HCT116 (cell line): ENCODE measurements around the gene FBXL14. TPM values are rescaled to one million over a fixed set of nuclear protein-coding genes. Genes with fewer than 3 reads are reported as not detected.

Source experiments
- ATAC-seq: fragments of 200-7000 bp; cut with Tn5 transposase; 2 replicates; pipeline ENCODE4 v1.9.1; 2020; ENCODE audit warnings: mild to moderate bottlenecking, moderate library complexity
- BruUV-seq: library from RNA; stranded (reverse); fragments of 400-500 nt; replicated peaks from 2 replicates; lab custom pipeline; 2021; lab: Mats Ljungman, UMichigan
- CTCF ChIA-PET: fragments of 300-600 bp; sonication (Branson Sonifier 250); formaldehyde crosslinking; loops from one replicate; lab custom pipeline; 2021; ENCODE audit warnings: antibody characterized with exemption; lab: Charles Lee
- POLR2A ChIA-PET: fragments of 300-600, 350-600 bp; sonication (Branson Sonifier 250); formaldehyde crosslinking; loops from one replicate; lab custom pipeline; 2021; ENCODE audit warnings: antibody characterized with exemption; lab: Charles Lee
- RAD21 ChIA-PET, 2 experiments: fragments of 300-600 bp; sonication (Branson Sonifier 250); formaldehyde crosslinking; loops; one replicate each; lab custom pipeline; 2023; ENCODE audit warnings: low total read pairs in 2 of 2; ENCODE audit not compliant: uncharacterized antibody in 2 of 2, unreplicated experiment in 2 of 2, low non-redundant PET in 1 of 2; lab: Charles Lee
- DNase-seq: peaks from one replicate; pipeline ENCODE4 v3.0.0-alpha.2; 2010; ENCODE audit warnings: low read depth, low spot score
- H2AFZ ChIP-seq: fragments of 200-600 bp; shearing (Covaris generic), sonication (generic); 2 replicates; pipeline ENCODE4 v1.6.1; 2017; ENCODE audit warnings: low read depth, mixed run types, mixed read lengths, antibody characterized with exemption, low read length; ENCODE audit not compliant: poor library complexity, severe bottlenecking
- H3K27ac ChIP-seq: 2 replicates; pipeline ENCODE4 v1.5.1; 2012; ENCODE audit warnings: low read depth, low read length
- H3K27me3 ChIP-seq: fragments of 200-600 bp; sonication (generic); 2 replicates; pipeline ENCODE4 v1.6.1; 2016; ENCODE audit warnings: mixed run types, low read length, mixed read lengths; ENCODE audit not compliant: insufficient read depth
- H3K36me3 ChIP-seq, 2 experiments: fragments of 200-500 bp in 1 of 2; fragments of 200-600 bp in 1 of 2; sonication (Bioruptor generic) in 1 of 2; sonication (generic) in 1 of 2; 2 replicates each; pipeline versions ENCODE4 v1.5.1 to v1.6.1; 2014 to 2016; ENCODE audit warnings: low read length in 2 of 2, inconsistent platforms in 1 of 2, mixed read lengths in 1 of 2, mixed run types in 1 of 2; ENCODE audit not compliant: insufficient read depth in 2 of 2, control insufficient read depth in 1 of 2
- H3K4me1 ChIP-seq, 2 experiments: fragments of 200-600 bp in 1 of 2; sonication (generic) in 1 of 2; 2 replicates each; pipeline versions ENCODE4 v1.5.1 to v1.6.1; 2012 to 2017; ENCODE audit warnings: low read length in 2 of 2, inconsistent platforms in 1 of 2, mild to moderate bottlenecking in 1 of 2, mixed read lengths in 1 of 2, mixed run types in 1 of 2, moderate library complexity in 1 of 2; ENCODE audit not compliant: insufficient read depth in 2 of 2, control insufficient read depth in 1 of 2
- H3K4me2 ChIP-seq: fragments of 200-600 bp; sonication (generic); 2 replicates; pipeline ENCODE4 v1.6.1; 2017; ENCODE audit warnings: mixed run types, low read length, mixed read lengths
- H3K4me3 ChIP-seq, 2 experiments: fragments of 200-600 bp in 1 of 2; sonication (generic) in 1 of 2; replicated peaks in 1 of 2; 2 replicates each; pipeline ENCODE4 v1.5.1; 2011 to 2016; ENCODE audit warnings: low read length in 2 of 2, control low read depth in 1 of 2, low read depth in 1 of 2, mild to moderate bottlenecking in 1 of 2, mixed read lengths in 1 of 2, mixed run types in 1 of 2
- H3K79me2 ChIP-seq: fragments of 200-600 bp; sonication (generic); 2 replicates; pipeline ENCODE4 v1.6.1; 2017; ENCODE audit warnings: mild to moderate bottlenecking, mixed run types, low read length, moderate library complexity, mixed read lengths; ENCODE audit not compliant: insufficient read depth
- H3K9ac ChIP-seq: fragments of 200-600 bp; sonication (generic); 2 replicates; pipeline ENCODE4 v1.6.1; 2016; ENCODE audit warnings: low read length, mixed read lengths
- H3K9me2 ChIP-seq: fragments of 200-600 bp; sonication (generic), shearing (Covaris generic); 2 replicates; pipeline ENCODE4 v1.6.1; 2017; ENCODE audit warnings: mixed run types, mild to moderate bottlenecking, moderate library complexity; ENCODE audit not compliant: insufficient read depth
- H3K9me3 ChIP-seq, 2 experiments: fragments of 200-500 bp in 1 of 2; fragments of 200-600 bp in 1 of 2; sonication (Bioruptor generic) in 1 of 2; sonication (generic) in 1 of 2; 2 replicates each; pipeline ENCODE4 v1.6.1; 2014 to 2017; ENCODE audit warnings: low read length in 2 of 2, mixed read lengths in 2 of 2, inconsistent platforms in 1 of 2, low read depth in 1 of 2, mild to moderate bottlenecking in 1 of 2, mixed run types in 1 of 2, moderate library complexity in 1 of 2; ENCODE audit not compliant: control insufficient read depth in 1 of 2, insufficient read depth in 1 of 2
- H4K20me1 ChIP-seq: fragments of 200-600 bp; sonication (generic), shearing (Covaris generic); 2 replicates; pipeline ENCODE4 v1.6.1; 2017; ENCODE audit warnings: mixed run types, mild to moderate bottlenecking, moderate library complexity; ENCODE audit not compliant: insufficient read depth
- ATF3 ChIP-seq: IDR thresholded peaks from 2 replicates; pipeline ENCODE4 v1.6.1; 2012
- CTCF ChIP-seq, 3 experiments: fragments of 200-600 bp in 1 of 3; sonication (generic) in 1 of 3; IDR thresholded peaks in 2 of 3; conservative IDR thresholded peaks in 1 of 3; 2 replicates each; pipeline ENCODE4 v1.5.1; 2012 to 2017; ENCODE audit warnings: low read depth in 2 of 3, low read length in 2 of 3, antibody characterized with exemption in 1 of 3, borderline replicate concordance in 1 of 3, control low read depth in 1 of 3, mild to moderate bottlenecking in 1 of 3, mixed read lengths in 1 of 3, mixed run types in 1 of 3, moderate library complexity in 1 of 3; ENCODE audit not compliant: insufficient read depth in 1 of 3
- EGR1 ChIP-seq: IDR thresholded peaks from 2 replicates; pipeline ENCODE4 v1.6.1; 2012; ENCODE audit warnings: low read depth
- EZH2 ChIP-seq: fragments of 200-600 bp; sonication (generic); IDR thresholded peaks from 2 replicates; pipeline ENCODE4 v1.6.1; 2017; ENCODE audit warnings: antibody characterized with exemption, mixed run types
- EZH2phosphoT487 ChIP-seq: fragments of 200-600 bp; IDR thresholded peaks from 2 replicates; pipeline ENCODE4 v1.6.1; 2018; ENCODE audit warnings: antibody characterized with exemption, borderline replicate concordance
- FOSL1 ChIP-seq: IDR thresholded peaks from 2 replicates; pipeline ENCODE4 v1.6.1; 2012; ENCODE audit warnings: low read depth
- POLR2AphosphoS5 ChIP-seq: IDR thresholded peaks from 2 replicates; pipeline ENCODE4 v1.6.1; 2011; ENCODE audit warnings: mild to moderate bottlenecking, low read depth, low read length, moderate library complexity
- RAD21 ChIP-seq: IDR thresholded peaks from 2 replicates; pipeline ENCODE4 v1.6.1; 2012; ENCODE audit warnings: low read depth, mild to moderate bottlenecking
- SIN3A ChIP-seq: IDR thresholded peaks from 2 replicates; pipeline ENCODE4 v1.6.1; 2012; ENCODE audit warnings: low read depth
- SP1 ChIP-seq: IDR thresholded peaks from 2 replicates; pipeline ENCODE4 v1.6.1; 2012; ENCODE audit warnings: low read depth
- SRF ChIP-seq: IDR thresholded peaks from 2 replicates; pipeline ENCODE4 v1.6.1; 2012; ENCODE audit warnings: low read depth
- TCF7L2 ChIP-seq: IDR thresholded peaks from 2 replicates; pipeline ENCODE4 v1.7.0; 2011; ENCODE audit warnings: borderline replicate concordance, inconsistent platforms; ENCODE audit not compliant: insufficient read depth, insufficient read length; ENCODE audit errors: extremely low read depth
- ZFX ChIP-seq: fragments of 450-650 bp; IDR thresholded peaks from 2 replicates; pipeline ENCODE4 v1.6.1; 2017
- ZNF274 ChIP-seq: fragments of 200-500 bp; sonication (Bioruptor generic); IDR thresholded peaks from 2 replicates; pipeline ENCODE4 v1.6.1; 2014; ENCODE audit warnings: mild to moderate bottlenecking, low read depth, low read length, inconsistent platforms
- intact Hi-C: fragments of 100-400 bp; cut with micrococcal nuclease; formaldehyde crosslinking; loops from 2 replicates; pipeline ENCODE4 v1.10.0; 2022
- total RNA-seq: library from RNA; stranded (reverse); gene quantifications from one replicate; pipeline ENCODE4 v1.2.1, GENCODE V29; 2021; ENCODE audit not compliant: unreplicated experiment

FBXL14 gene
- total RNA-seq, 1 experiment from 2014 or later = 19.0 TPM

GRCh38 chr12:1560704-1561103 is 33.7 kb downstream of the FBXL14 start:
- no peak for TF ChIP-seq EGR1
- TF ChIP-seq EZH2 = no peak
- no peak for TF ChIP-seq SRF
- no peak for TF ChIP-seq EZH2phosphoT487
- no peak for TF ChIP-seq SP1
- no peak for TF ChIP-seq SIN3A
- TF ChIP-seq FOSL1 = no peak
- TF ChIP-seq ZNF274 = no peak
- no peak for TF ChIP-seq ZFX
- no peak for TF ChIP-seq ATF3
- no peak for TF ChIP-seq RAD21
- no peak for TF ChIP-seq TCF7L2
- no peak for TF ChIP-seq CTCF (IDR thresholded peaks at IDR 0.05 in 2 of 3, conservative IDR thresholded peaks at IDR 0.05 in 1 of 3; ENCODE audit: borderline replicate concordance in 1 of 3, insufficient read depth in 1 of 3, low read depth in 2 of 3, low read length in 2 of 3)
- TF ChIP-seq POLR2AphosphoS5 = no peak
- TF ChIP-seq, all 23 proteins: peak for 0
- ChIA-PET RAD21 (no interaction called here), CTCF (no interaction called here), POLR2A (no interaction called here)
- H3K9ac ChIP-seq = no peak overlapping the region
- intact Hi-C loops = no loop called here
- no peak overlapping the region for H3K27ac ChIP-seq
- H3K79me2 ChIP-seq = no peaks in the 10 kb centered on the region
- no peaks in the 10 kb centered on the region for H3K9me2 ChIP-seq
- H2AFZ ChIP-seq = no peak overlapping the region
- DNase-seq = no peak
- no peak for ATAC-seq
- H3K27me3 ChIP-seq = no peaks in the 10 kb centered on the region
- H4K20me1 ChIP-seq = no peaks in the 10 kb centered on the region
- no peaks in the 10 kb centered on the region for H3K4me1 ChIP-seq
- H3K4me2 ChIP-seq = no peak overlapping the region
- H3K9me3 ChIP-seq = no peaks in the 10 kb centered on the region
- no peaks in the 10 kb centered on the region for H3K36me3 ChIP-seq
- H3K4me3 ChIP-seq = no peak overlapping the region
- BruUV-seq = no TSS peak
